HepG2 (cell line): ENCODE measurements around the gene C19orf18. TPM values are rescaled to one million over a fixed set of nuclear protein-coding genes. Genes with fewer than 3 reads are reported as not detected.

ENCODE experiments used
- ARHGAP35 ChIP-seq: sonication (generic); formaldehyde crosslinking; IDR thresholded peaks from 2 replicates; pipeline ENCODE4 v1.9.0; 2022; ENCODE audit warnings: mild to moderate bottlenecking, inconsistent platforms, moderate library complexity, missing genetic modification reagents, borderline replicate concordance
- CBX1 ChIP-seq: IDR thresholded peaks from one replicate; pipeline ENCODE4 v1.6.1; 2016; ENCODE audit warnings: antibody characterized with exemption, low read depth
- ELF3 ChIP-seq: IDR thresholded peaks from 2 replicates; pipeline ENCODE4 v1.6.1; 2016; ENCODE audit warnings: missing genetic modification reagents, missing compliant biosample characterization
- GATAD1 ChIP-seq: IDR thresholded peaks from 2 replicates; pipeline ENCODE4 v1.6.1; 2016; ENCODE audit warnings: missing genetic modification reagents, missing compliant biosample characterization
- GMEB1 ChIP-seq: sonication (generic); formaldehyde crosslinking; IDR thresholded peaks from 2 replicates; pipeline ENCODE4 v1.5.1; 2020; ENCODE audit warnings: missing genetic modification reagents, mild to moderate bottlenecking, borderline replicate concordance
- HBP1 ChIP-seq: IDR thresholded peaks from 2 replicates; pipeline ENCODE4 v1.6.1; 2016; ENCODE audit warnings: low read depth, control low read depth
- HMGXB4 ChIP-seq, 2 experiments: sonication (generic) in 1 of 2; formaldehyde crosslinking in 1 of 2; IDR thresholded peaks; 2 replicates each; pipeline versions ENCODE4 v1.4.0 to v1.6.1; 2018 to 2020; ENCODE audit warnings: missing genetic modification reagents in 2 of 2, borderline replicate concordance in 1 of 2, low read depth in 1 of 2, mild to moderate bottlenecking in 1 of 2, missing biosample characterization in 1 of 2
- KLF11 ChIP-seq: IDR thresholded peaks from 2 replicates; pipeline ENCODE4 v1.6.1; 2016; ENCODE audit warnings: missing compliant biosample characterization
- MAF1 ChIP-seq: sonication (generic); formaldehyde crosslinking; IDR thresholded peaks from 2 replicates; pipeline ENCODE4 v1.5.0; 2020; ENCODE audit warnings: missing genetic modification reagents, borderline replicate concordance
- MED1 ChIP-seq: sonication (generic); formaldehyde crosslinking; IDR thresholded peaks from 2 replicates; pipeline ENCODE4 v1.4.0; 2020; ENCODE audit warnings: missing genetic modification reagents
- ZHX2 ChIP-seq, 2 experiments: sonication (generic) in 1 of 2; formaldehyde crosslinking in 1 of 2; IDR thresholded peaks; 2 replicates each; pipeline versions ENCODE4 v1.6.1 to v1.9.0; 2014 to 2022; ENCODE audit warnings: antibody characterized with exemption in 1 of 2, borderline replicate concordance in 1 of 2, inconsistent platforms in 1 of 2, low read depth in 1 of 2, missing genetic modification reagents in 1 of 2
- ZNF557 ChIP-seq: sonication (generic); formaldehyde crosslinking; IDR thresholded peaks from 2 replicates; pipeline ENCODE4 v1.4.0; 2020; ENCODE audit warnings: missing genetic modification reagents
- ZNF639 ChIP-seq: conservative IDR thresholded peaks from 2 replicates; pipeline ENCODE4 v1.6.1; 2018; ENCODE audit warnings: missing genetic modification reagents
- polyA plus RNA-seq, 8 experiments: library from polyadenylated mRNA; depleted of rRNA in 3 of 8; stranded (reverse) in 7 of 8; unstranded in 1 of 8; fragments of >200 nt; fragmentation: Illumina TruSeq in 4 of 8; extraction: Trizol in 4 of 8; gene quantifications; 2 replicates each; pipeline versions ENCODE4 v1.2.1 to v1.2.3, GENCODE V29; 2011 to 2016; ENCODE audit warnings: low read depth in 4 of 8, missing spikeins in 1 of 8, mixed read lengths in 1 of 8; ENCODE audit not compliant: insufficient read depth in 1 of 8
- total RNA-seq, 5 experiments: library from RNA; depleted of rRNA; stranded (reverse); fragments of >200 nt; fragmentation: Illumina TruSeq; extraction: Trizol; gene quantifications; 2 replicates each; pipeline ENCODE4 v1.2.3, GENCODE V29; 2016; ENCODE audit warnings: low read depth in 1 of 5

C19orf18 gene
- total and polyA plus RNA-seq, 2 of the 13 experiments (the other 11 are each of a cell fraction or from before 2014, with no cell fraction given) = 0.38 to 0.55 TPM

GRCh38 chr19:58002384-58003173 lies 28.2 kb upstream of the C19orf18 start, which contains the start of gene ZNF606 (continued):
- peak; percentile 95 for TF ChIP-seq ZHX2 (IDR thresholded peaks at IDR 0.05; ENCODE audit: low read depth)
- peak; percentile 33 for TF ChIP-seq ZHX2 (CRISPR knock-in tag; IDR thresholded peaks at IDR 0.05; ENCODE audit: borderline replicate concordance)
- TF ChIP-seq MAF1 (CRISPR knock-in tag) = peak; percentile 46; the same call in 1 of the 2 replicates
- TF ChIP-seq ARHGAP35 (CRISPR knock-in tag) = peak; percentile 76; the same call in 1 of the 2 replicates
- no peak; the same call in 1 of the 2 replicates for TF ChIP-seq MED1 (CRISPR knock-in tag)
- peak; percentile 91 to 92; a peak in 3 of 4 replicates for TF ChIP-seq HMGXB4 (CRISPR knock-in tag; IDR thresholded peaks at IDR 0.05; ENCODE audit: borderline replicate concordance in 1 of 2, low read depth in 1 of 2)
- TF ChIP-seq GATAD1 (CRISPR knock-in tag) = peak; percentile 86
- TF ChIP-seq HBP1 (CRISPR knock-in tag) = peak; percentile 15; the same call in 1 of the 2 replicates
- TF ChIP-seq ZNF639 (CRISPR knock-in tag) = no peak
- TF ChIP-seq ZNF557 (CRISPR knock-in tag) = no peak; the same call in 1 of the 2 replicates
- peak; percentile 97 for TF ChIP-seq GMEB1
- no peak for TF ChIP-seq CBX1
- TF ChIP-seq KLF11 (CRISPR knock-in tag) = peak; percentile 67; the same call in 1 of the 2 replicates
- TF ChIP-seq ELF3 (CRISPR knock-in tag) = 0 out of 2 replicates have a peak, but pooled peaks have one; percentile 48
